AG04450 (cell line): Measurements from ENCODE around the gene TTC9. TPM values are rescaled to one million over a fixed set of nuclear protein-coding genes. Genes with fewer than 3 reads are reported as not detected.

Experiments
- CTCF ChIA-PET: fragments of 300-600, 350-600 bp; formaldehyde crosslinking; extraction: SDS; loops from one replicate; lab custom pipeline; 2022; ENCODE audit warnings: antibody characterized with exemption, inconsistent platforms; lab: Charles Lee
- POLR2A ChIA-PET: fragments of 350-600 bp; formaldehyde crosslinking; extraction: SDS; loops from one replicate; lab custom pipeline; 2021; ENCODE audit warnings: antibody characterized with exemption, inconsistent platforms; lab: Yijun Ruan, JAX
- DNase-seq: peaks from one replicate; pipeline ENCODE4 v3.0.0-alpha.2; 2011; ENCODE audit warnings: low read depth, low spot score
- H3K27ac ChIP-seq: one replicate; pipeline ENCODE4 v1.5.1; 2012; ENCODE audit warnings: low read depth, low read length, control low read depth
- H3K27me3 ChIP-seq: one replicate; pipeline ENCODE4 v1.6.0; 2012; ENCODE audit warnings: low read length; ENCODE audit not compliant: control insufficient read depth, insufficient read depth
- H3K4me3 ChIP-seq: 2 replicates; pipeline ENCODE4 v1.5.1; 2011; ENCODE audit warnings: mild to moderate bottlenecking, low read depth, low read length, control low read depth
- H3K9me3 ChIP-seq: 2 replicates; pipeline ENCODE4 v1.5.1; 2012; ENCODE audit warnings: low read length; ENCODE audit not compliant: control insufficient read depth, insufficient read depth
- CTCF ChIP-seq: IDR thresholded peaks from 2 replicates; pipeline ENCODE4 v1.5.1; 2011; ENCODE audit warnings: low read depth, low read length, control low read depth, inconsistent platforms
- polyA plus RNA-seq: library from polyadenylated mRNA; depleted of rRNA; stranded (reverse); fragments of >200 nt; gene quantifications from 2 replicates; pipeline ENCODE4 v1.2.3, GENCODE V29; 2011

The TTC9 gene
- polyA plus RNA-seq, 1 experiment: 0.02 TPM

- H3K9me3 ChIP-seq: no peaks in the 10 kb centered on the region
- peaks cover 4% of the 10 kb centered on the region for H3K27me3 ChIP-seq
- ChIA-PET CTCF (interaction anchor here (0.6 to 1.1 kb wide), 3 partner anchors 21 to 126 kb away, joined by 3 to 4 read pairs (median 3); no protein-coding TSS in a partner anchor), POLR2A (no interaction called here)
- H3K27ac ChIP-seq: no peak overlapping the region
- no peak for TF ChIP-seq CTCF
- no peak for DNase-seq
- no peak overlapping the region for H3K4me3 ChIP-seq
Measured at GRCh38 chr14:70692210-70692609, 50.5 kb downstream of the TTC9 start.

GRCh38 chr14:70696026-70696425 is 54.3 kb downstream of the TTC9 start:
- CTCF ChIA-PET: interaction anchor here (0.9 kb wide), 1 partner anchor 877 kb away, joined by 11 read pairs; no protein-coding TSS in a partner anchor
- Histone ChIP-seq H3K27me3 (no peaks in the 10 kb centered on the region), H3K9me3 (no peaks in the 10 kb centered on the region), H3K4me3 (no peak overlapping the region), H3K27ac (no peak overlapping the region)
- no peak for TF ChIP-seq CTCF
- POLR2A ChIA-PET: no interaction called here
- no peak for DNase-seq

- H3K27ac ChIP-seq: no peak overlapping the region
- no peak for TF ChIP-seq CTCF
Measured at GRCh38 chr14:70697701-70698100, 56.0 kb downstream of the TTC9 start.

GRCh38 chr14:70698288-70698687 is 56.6 kb downstream of the TTC9 start:
- H3K9me3 ChIP-seq: no peaks in the 10 kb centered on the region
- ChIA-PET CTCF (no interaction called here), POLR2A (no interaction called here)
- H3K4me3 ChIP-seq: no peak overlapping the region
- H3K27me3 ChIP-seq: no peaks in the 10 kb centered on the region
- no peak for DNase-seq
- H3K27ac ChIP-seq: no peak overlapping the region
- no peak for TF ChIP-seq CTCF

More at GRCh38 chr14:70697701-70698100, 56.0 kb downstream of the TTC9 start:
- no peak for DNase-seq
- POLR2A ChIA-PET: no interaction called here
- Histone ChIP-seq H3K9me3 (no peaks in the 10 kb centered on the region), H3K4me3 (no peak overlapping the region), H3K27me3 (no peaks in the 10 kb centered on the region)
- CTCF ChIA-PET: no interaction called here

- DNase-seq: no peak
- no peaks in the 10 kb centered on the region for H3K27me3 ChIP-seq
- H3K9me3 ChIP-seq: no peaks in the 10 kb centered on the region
- H3K4me3 ChIP-seq: no peak overlapping the region
- ChIA-PET CTCF (interaction anchor here (0.7 kb wide), 1 partner anchor 42 kb away, joined by 3 read pairs; no protein-coding TSS in a partner anchor), POLR2A (no interaction called here)
- TF ChIP-seq CTCF: no peak
- no peak overlapping the region for H3K27ac ChIP-seq
Measured at GRCh38 chr14:70699646-70700045, 57.9 kb downstream of the TTC9 start.
